Lower leg skin (tissue), 4 donors: Measurements from ENCODE around the gene STRA6. TPM values are rescaled to one million over a fixed set of nuclear protein-coding genes. Genes with fewer than 3 reads are reported as not detected.

Experiments
- DNase-seq, 2 donors: peaks; one replicate each; pipeline ENCODE4 v3.0.0-alpha.2; 2019; ENCODE audit warnings: low spot score in 2 of 2
- H3K4me3 ChIP-seq: fragments of 200-600 bp; sonication (generic); 2 replicates; pipeline ENCODE4 v1.5.1; 2017; ENCODE audit warnings: mild to moderate bottlenecking, low read depth; ENCODE audit not compliant: poor library complexity, severe bottlenecking
- CTCF ChIP-seq, 3 donors: fragments of 450-650 bp; IDR thresholded peaks; one replicate each; pipeline ENCODE4 v1.5.1; 2016; ENCODE audit warnings: antibody characterized with exemption in 3 of 3, mild to moderate bottlenecking in 3 of 3, moderate library complexity in 2 of 3
- POLR2A ChIP-seq, 2 donors: fragments of 450-650 bp; IDR thresholded peaks; one replicate each; pipeline ENCODE4 v1.6.1; 2016 to 2017; ENCODE audit warnings: antibody characterized with exemption in 2 of 2, mild to moderate bottlenecking in 1 of 2, moderate library complexity in 1 of 2
- WGBS, 2 donors: methylation state at CpG; one replicate each; pipeline ENCODE4 v1.1.5; 2018; 5-methylcytosine and 5-hydroxymethylcytosine counted together
- intact Hi-C: fragments of 100-400 bp; cut with DNase I; formaldehyde crosslinking; loops from one replicate; pipeline ENCODE4 v1.15.0; 2023; ENCODE audit warnings: low total_unique reads
- total RNA-seq, 4 donors: library from RNA; depleted of rRNA; stranded (reverse); fragments of >200 nt; gene quantifications; one replicate each; pipeline ENCODE4 v1.1.0, GENCODE V29; 2016

STRA6 gene
- total RNA-seq, 4 donors from 2014 or later: 0.52 TPM; not detected in 3

- TF ChIP-seq POLR2A (IDR thresholded peaks at IDR 0.05) (no peak), CTCF (IDR thresholded peaks at IDR 0.05) (no peak)
- H3K4me3 ChIP-seq: no peak overlapping the region
- DNase-seq: no peak
- 27 to 28% methylated on average over 27 of the region's 27 CpGs for whole genome bisulfite sequencing, 2 donors
- intact Hi-C loops: no loop called here
These were observed 67.5 kb downstream of the STRA6 start for GRCh38 chr15:74135041-74135565.

- intact Hi-C loops: no loop called here
- 15 to 41% methylated on average over 27 to 42 of the region's 53 CpGs for WGBS, 2 donors
- DNase-seq: no peak
- H3K4me3 ChIP-seq: no peak overlapping the region
- TF ChIP-seq POLR2A (IDR thresholded peaks at IDR 0.05): no peak
- TF ChIP-seq CTCF (IDR thresholded peaks at IDR 0.05): no peak
These were observed 68.1 kb downstream of the STRA6 start for GRCh38 chr15:74134387-74135027.

GRCh38 chr15:74133694-74134386, 68.7 kb downstream of the STRA6 start:
- TF ChIP-seq POLR2A (IDR thresholded peaks at IDR 0.05): no peak
- TF ChIP-seq CTCF (IDR thresholded peaks at IDR 0.05): no peak
- H3K4me3 ChIP-seq: no peak overlapping the region
- WGBS, 2 donors: 15 to 32% methylated on average over 30 to 70 of the region's 71 CpGs
- intact Hi-C loops: no loop called here
- no peak for DNase-seq

- 20 to 24% methylated on average over 51 to 66 of the region's 90 CpGs for WGBS, 2 donors
- no peak overlapping the region for H3K4me3 ChIP-seq
- intact Hi-C loops: no loop called here
- no peak for DNase-seq
- TF ChIP-seq CTCF (IDR thresholded peaks at IDR 0.05) (no peak), POLR2A (IDR thresholded peaks at IDR 0.05) (no peak)
These were observed 69.6 kb downstream of the STRA6 start for GRCh38 chr15:74132681-74133651.

- intact Hi-C loops: no loop called here
- H3K4me3 ChIP-seq: no peak overlapping the region
- DNase-seq: no peak
- TF ChIP-seq POLR2A (IDR thresholded peaks at IDR 0.05) (no peak), CTCF (IDR thresholded peaks at IDR 0.05) (no peak)
- 17 to 21% methylated on average over 20 of the region's 20 CpGs for WGBS, 2 donors
These were observed 70.8 kb downstream of the STRA6 start for GRCh38 chr15:74131628-74132413.
